ENCODE results near the gene ARHGAP32. TPM values are rescaled to one million over a fixed set of nuclear protein-coding genes. Genes with fewer than 3 reads are reported as not detected.

The ARHGAP32 gene
- total RNA-seq, 1 experiment from 2014 or later, result 27.8 TPM

DNA sequence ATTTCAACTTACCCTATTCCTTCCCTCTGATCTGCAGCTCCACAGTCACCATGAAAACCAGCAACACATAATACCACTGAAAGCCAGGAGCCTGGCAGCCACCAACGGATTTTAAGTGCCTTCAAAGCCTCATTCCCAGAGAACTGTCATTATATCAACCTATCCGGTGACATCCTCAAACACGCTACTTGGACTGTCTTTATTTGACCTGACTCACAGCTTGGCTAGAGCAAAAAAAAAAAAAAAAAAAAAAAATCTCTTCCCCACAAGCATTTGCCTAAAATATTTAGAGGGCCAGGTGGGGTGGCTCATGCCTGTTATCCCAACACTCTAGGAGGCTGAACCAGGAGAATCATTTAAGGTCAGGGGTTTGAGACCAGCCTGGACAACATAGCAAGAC is 32.4 kb upstream of the ARHGAP32 start:
- intact Hi-C loops (cut with micrococcal nuclease), result no loop called here
- Histone ChIP-seq H3K4me3 (replicated peaks in 1 of 2; ENCODE audit: low read depth in 1 of 2, low read length in 2 of 2) (no peak overlapping the region), H3K9ac (ENCODE audit: low read length) (no peak overlapping the region), H3K27ac (ENCODE audit: low read depth, low read length) (no peak overlapping the region), H2AFZ (ENCODE audit: low read depth, low read length, poor library complexity, severe bottlenecking) (no peak overlapping the region), H4K20me1 (ENCODE audit: insufficient read depth) (peaks cover 10% of the 10 kb centered on the region; the same call in 1 of the 2 replicates), H3K27me3 (ENCODE audit: insufficient read depth, low read length) (no peaks in the 10 kb centered on the region), H3K4me2 (ENCODE audit: low read length) (no peak overlapping the region), H3K9me3 (ENCODE audit: control insufficient read depth in 1 of 2, insufficient read depth in 1 of 2, low read depth in 1 of 2, low read length in 2 of 2) (peaks cover 5 to 13% of the 10 kb centered on the region in 2 experiments; a peak in 2 of 4 replicates), H3K9me2 (ENCODE audit: insufficient read depth) (no peaks in the 10 kb centered on the region), H3K4me1 (ENCODE audit: control insufficient read depth in 1 of 2, insufficient read depth in 2 of 2, low read length in 2 of 2) (no peaks in the 10 kb centered on the region), H3K36me3 (ENCODE audit: control insufficient read depth in 1 of 2, insufficient read depth in 2 of 2, low read length in 2 of 2) (no peaks in the 10 kb centered on the region), H3K79me2 (ENCODE audit: insufficient read depth, low read length) (peaks cover 51% of the 10 kb centered on the region)
- TF ChIP-seq CBX3 (IDR thresholded peaks at IDR 0.05; ENCODE audit: low read depth) (no peak), ZFX (IDR thresholded peaks at IDR 0.05) (no peak), POLR2AphosphoS5 (IDR thresholded peaks at IDR 0.05; ENCODE audit: low read depth, low read length) (no peak), EZH2phosphoT487 (IDR thresholded peaks at IDR 0.05; ENCODE audit: borderline replicate concordance) (no peak), TCF7L2 (IDR thresholded peaks at IDR 0.05; ENCODE audit: borderline replicate concordance, extremely low read depth, insufficient read depth, insufficient read length) (no peak), SIN3A (IDR thresholded peaks at IDR 0.05; ENCODE audit: low read depth) (no peak), ATF3 (IDR thresholded peaks at IDR 0.05) (no peak), EZH2 (IDR thresholded peaks at IDR 0.05) (no peak), ELF1 (IDR thresholded peaks at IDR 0.05; ENCODE audit: borderline replicate concordance, low read depth) (no peak), JUND (IDR thresholded peaks at IDR 0.05) (no peak), CEBPB (IDR thresholded peaks at IDR 0.05; ENCODE audit: low read depth) (no peak)
- TF ChIP-seq, protein P1, sequence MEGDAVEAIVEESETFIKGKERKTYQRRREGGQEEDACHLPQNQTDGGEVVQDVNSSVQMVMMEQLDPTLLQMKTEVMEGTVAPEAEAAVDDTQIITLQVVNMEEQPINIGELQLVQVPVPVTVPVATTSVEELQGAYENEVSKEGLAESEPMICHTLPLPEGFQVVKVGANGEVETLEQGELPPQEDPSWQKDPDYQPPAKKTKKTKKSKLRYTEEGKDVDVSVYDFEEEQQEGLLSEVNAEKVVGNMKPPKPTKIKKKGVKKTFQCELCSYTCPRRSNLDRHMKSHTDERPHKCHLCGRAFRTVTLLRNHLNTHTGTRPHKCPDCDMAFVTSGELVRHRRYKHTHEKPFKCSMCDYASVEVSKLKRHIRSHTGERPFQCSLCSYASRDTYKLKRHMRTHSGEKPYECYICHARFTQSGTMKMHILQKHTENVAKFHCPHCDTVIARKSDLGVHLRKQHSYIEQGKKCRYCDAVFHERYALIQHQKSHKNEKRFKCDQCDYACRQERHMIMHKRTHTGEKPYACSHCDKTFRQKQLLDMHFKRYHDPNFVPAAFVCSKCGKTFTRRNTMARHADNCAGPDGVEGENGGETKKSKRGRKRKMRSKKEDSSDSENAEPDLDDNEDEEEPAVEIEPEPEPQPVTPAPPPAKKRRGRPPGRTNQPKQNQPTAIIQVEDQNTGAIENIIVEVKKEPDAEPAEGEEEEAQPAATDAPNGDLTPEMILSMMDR (IDR thresholded peaks at IDR 0.05 in 2 of 3, conservative IDR thresholded peaks at IDR 0.05 in 1 of 3; ENCODE audit: borderline replicate concordance in 1 of 3, insufficient read depth in 1 of 3, low read depth in 2 of 3, low read length in 2 of 3), result no peak
- ChIA-PET CTCF (no interaction called here), POLR2A (no interaction called here), RAD21 (ENCODE audit: low non-redundant PET in 1 of 2, low total read pairs in 2 of 2, uncharacterized antibody in 2 of 2, unreplicated experiment in 2 of 2) (no interaction called here)
- no peak for ATAC-seq
- BruUV-seq (replicated peaks), result no TSS peak
- no peak for DNase-seq (ENCODE audit: low read depth, low spot score)
